HG02938 (cell line): ENCODE measurements around the gene ATP5F1D.

Source experiments
- ATAC-seq: cut with Tn5 transposase; IDR thresholded peaks from one replicate; pipeline ENCODE4 v1.9.1; 2021; ENCODE audit warnings: mild to moderate bottlenecking, moderate library complexity; ENCODE audit not compliant: unreplicated experiment

The ATP5F1D gene

GRCh38 chr19:1231729-1232637 is 9.6 kb upstream of the ATP5F1D start:
- ATAC-seq: no peak

- no peak for ATAC-seq
Observed at GRCh38 chr19:1232652-1233072, 8.9 kb upstream of the ATP5F1D start.

- no peak for ATAC-seq
Observed at GRCh38 chr19:1233115-1233667, 8.4 kb upstream of the ATP5F1D start.

GRCh38 chr19:1234051-1234954 is 7.2 kb upstream of the ATP5F1D start:
- no peak for ATAC-seq

GRCh38 chr19:1234955-1235380 is 6.6 kb upstream of the ATP5F1D start:
- ATAC-seq: no peak

GRCh38 chr19:1235625-1236538 is 5.7 kb upstream of the ATP5F1D start:
- no peak for ATAC-seq

GRCh38 chr19:1236576-1236975 is 5.0 kb upstream of the ATP5F1D start:
- ATAC-seq: no peak

GRCh38 chr19:1237027-1237659 is 4.4 kb upstream of the ATP5F1D start:
- ATAC-seq: no peak

- no peak for ATAC-seq
Observed at GRCh38 chr19:1237754-1238368, 3.7 kb upstream of the ATP5F1D start, which contains the start of gene CBARP. Gene CBARP, minus strand, starts transcription at chr19:1238005. Its CDS starts 1,905 bp downstream, at chr19:1236100.

- no peak for ATAC-seq
Observed at GRCh38 chr19:1238369-1239303, 2.9 kb upstream of the ATP5F1D start.

GRCh38 chr19:1239420-1239795 is 2.1 kb upstream of the ATP5F1D start:
- no peak for ATAC-seq

GRCh38 chr19:1239796-1240737 is 1.5 kb upstream of the ATP5F1D start:
- ATAC-seq: no peak

- no peak for ATAC-seq
Observed at GRCh38 chr19:1240925-1241324, 626 bp upstream of the ATP5F1D start.

GRCh38 chr19:1243768-1244692 is 2.5 kb downstream of the ATP5F1D start:
- ATAC-seq: no peak

- no peak for ATAC-seq
Observed at GRCh38 chr19:1244693-1245451, 3.3 kb downstream of the ATP5F1D start.
